Activated CD8-positive, alpha-beta memory T cell treated with anti-CD3 and anti-CD28 coated beads, Interleukin-2, amount 50 U/mL, for 1 hour (primary cell): ENCODE results near the gene COMTD1.

Source experiments
- DNase-seq: peaks from one replicate; pipeline ENCODE4 v3.0.0-alpha.2; 2020; ENCODE audit errors: extremely low read depth

The COMTD1 gene

GRCh38 chr10:75235375-75236177 is at the start of gene COMTD1:
COMTD1 (minus strand) TSS chr10:75235957; CDS start chr10:75235928, 29 bp downstream.
- DNase-seq = peak; percentile 72

- DNase-seq = no peak
These were observed 48.1 kb upstream of the COMTD1 start for GRCh38 chr10:75283671-75284470.

- no peak for DNase-seq
These were observed 47.4 kb upstream of the COMTD1 start for GRCh38 chr10:75283078-75283670.

- DNase-seq = no peak
These were observed 46.2 kb upstream of the COMTD1 start for GRCh38 chr10:75281974-75282373.

GRCh38 chr10:75280236-75280635 is 44.5 kb upstream of the COMTD1 start:
- no peak for DNase-seq

GRCh38 chr10:75276069-75276872 is 40.5 kb upstream of the COMTD1 start:
- no peak for DNase-seq

- no peak for DNase-seq
These were observed 37.1 kb upstream of the COMTD1 start for GRCh38 chr10:75272896-75273295.

GRCh38 chr10:75272094-75272493 is 36.3 kb upstream of the COMTD1 start:
- DNase-seq = no peak

- DNase-seq = no peak
These were observed 33.8 kb upstream of the COMTD1 start for GRCh38 chr10:75269605-75270004.

- no peak for DNase-seq
These were observed 31.2 kb upstream of the COMTD1 start for GRCh38 chr10:75266945-75267344.

- DNase-seq = no peak
These were observed 30.1 kb upstream of the COMTD1 start for GRCh38 chr10:75265856-75266255.

- DNase-seq = no peak
These were observed 28.0 kb upstream of the COMTD1 start for GRCh38 chr10:75263806-75264205.

GRCh38 chr10:75261813-75262705 is 26.3 kb upstream of the COMTD1 start:
- no peak for DNase-seq

GRCh38 chr10:75260990-75261389 is 25.2 kb upstream of the COMTD1 start:
- no peak for DNase-seq

GRCh38 chr10:75254739-75255138 is 19.0 kb upstream of the COMTD1 start:
- DNase-seq = no peak

GRCh38 chr10:75253281-75254220 is 17.8 kb upstream of the COMTD1 start:
- no peak for DNase-seq

GRCh38 chr10:75250934-75251333 is 15.2 kb upstream of the COMTD1 start:
- no peak for DNase-seq

GRCh38 chr10:75247797-75248196 is 12.0 kb upstream of the COMTD1 start:
- no peak for DNase-seq

- no peak for DNase-seq
These were observed 10.7 kb upstream of the COMTD1 start for GRCh38 chr10:75246506-75246905.
